GM19397 (cell line): Measurements from ENCODE around the gene ERICH4.

ENCODE experiments used
- ATAC-seq: cut with Tn5 transposase; IDR thresholded peaks from one replicate; pipeline ENCODE4 v1.9.1; 2021; ENCODE audit warnings: mild to moderate bottlenecking, moderate library complexity; ENCODE audit not compliant: unreplicated experiment

The ERICH4 gene

DNA sequence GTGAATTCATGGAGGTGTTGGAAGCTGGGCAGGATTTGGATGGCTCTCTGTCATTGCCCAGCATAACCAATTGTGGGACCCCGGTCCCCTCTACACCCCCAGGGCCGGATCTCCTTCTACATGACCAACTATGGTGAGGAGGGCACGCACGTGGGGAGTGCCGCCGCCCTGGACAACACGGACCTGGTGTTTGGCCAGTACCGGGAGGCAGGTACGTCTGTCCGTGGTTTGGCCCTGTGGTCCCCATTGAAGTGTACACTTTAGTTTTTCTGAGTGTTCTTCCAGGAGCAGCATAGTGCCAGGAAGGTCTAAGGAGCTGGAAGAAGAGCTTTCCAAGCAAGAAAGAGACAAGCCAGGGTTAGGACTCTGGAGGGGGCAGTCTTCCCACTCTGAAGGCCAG lies 29.0 kb upstream of the ERICH4 start:
- no peak for ATAC-seq

DNA sequence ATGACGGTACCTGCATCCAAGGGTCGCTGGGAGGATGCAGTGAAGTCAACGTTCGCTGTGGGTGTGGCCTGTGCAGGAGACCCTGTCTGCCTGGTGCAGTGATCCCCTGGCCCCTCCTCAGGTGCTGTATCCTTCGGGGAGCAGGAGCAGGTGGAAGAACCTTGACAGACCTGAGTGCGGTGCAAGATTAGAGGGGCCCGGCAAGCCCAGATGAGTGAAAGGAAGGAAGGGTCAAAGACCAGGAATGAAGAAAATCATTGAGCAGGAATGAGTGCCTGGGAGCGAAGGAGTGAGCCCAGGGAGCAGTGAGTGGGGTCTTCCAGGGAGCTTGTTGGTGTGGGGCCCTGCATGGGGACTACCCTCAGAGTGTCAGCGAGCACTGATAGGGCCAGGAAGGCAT lies 28.5 kb upstream of the ERICH4 start:
- no peak for ATAC-seq

DNA sequence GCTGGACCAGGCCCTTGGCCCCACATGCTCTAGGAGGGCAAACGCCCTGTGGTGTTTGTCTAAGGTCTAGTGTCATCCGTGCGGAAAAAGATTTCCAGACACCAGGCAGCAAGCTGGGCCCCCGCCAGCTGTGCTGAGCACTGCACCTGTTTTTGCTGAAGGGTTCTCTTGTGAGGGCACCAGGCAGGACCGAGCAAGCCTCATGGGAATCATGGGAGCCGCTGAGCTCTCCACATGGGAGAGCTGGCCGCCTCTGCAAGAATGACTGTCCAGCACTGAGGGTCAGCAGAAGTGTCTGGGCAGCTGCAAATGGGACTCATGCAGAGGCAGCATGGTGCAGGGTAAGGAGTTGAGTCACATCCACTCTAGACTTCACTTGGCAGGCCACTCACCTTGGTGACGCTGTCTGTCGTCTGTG lies 27.8 kb upstream of the ERICH4 start:
- ATAC-seq = no peak

DNA sequence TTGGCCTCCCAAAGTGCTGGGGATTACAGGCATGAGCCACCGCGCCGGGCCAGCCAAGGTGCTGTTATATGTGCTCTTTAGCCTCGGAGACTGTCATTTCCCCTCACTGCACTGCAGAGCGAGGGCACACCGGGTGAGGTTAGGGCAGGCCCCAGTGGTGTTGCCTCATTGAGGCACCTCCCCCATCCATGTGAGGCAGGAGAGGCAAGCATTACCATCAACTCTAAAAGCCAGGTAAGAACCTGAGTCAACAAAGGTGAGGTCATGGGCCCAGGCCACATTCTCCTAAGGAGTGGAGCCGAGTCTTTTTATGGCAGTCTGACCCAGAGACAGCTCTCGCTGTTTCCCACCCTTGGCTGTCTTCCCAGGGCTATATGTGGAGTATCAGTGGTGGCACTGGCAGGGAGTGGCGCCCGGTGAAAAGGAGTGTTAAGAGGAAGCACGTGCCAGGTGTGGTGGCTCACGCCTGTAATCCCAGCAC lies 26.7 kb upstream of the ERICH4 start:
- ATAC-seq = no peak

DNA sequence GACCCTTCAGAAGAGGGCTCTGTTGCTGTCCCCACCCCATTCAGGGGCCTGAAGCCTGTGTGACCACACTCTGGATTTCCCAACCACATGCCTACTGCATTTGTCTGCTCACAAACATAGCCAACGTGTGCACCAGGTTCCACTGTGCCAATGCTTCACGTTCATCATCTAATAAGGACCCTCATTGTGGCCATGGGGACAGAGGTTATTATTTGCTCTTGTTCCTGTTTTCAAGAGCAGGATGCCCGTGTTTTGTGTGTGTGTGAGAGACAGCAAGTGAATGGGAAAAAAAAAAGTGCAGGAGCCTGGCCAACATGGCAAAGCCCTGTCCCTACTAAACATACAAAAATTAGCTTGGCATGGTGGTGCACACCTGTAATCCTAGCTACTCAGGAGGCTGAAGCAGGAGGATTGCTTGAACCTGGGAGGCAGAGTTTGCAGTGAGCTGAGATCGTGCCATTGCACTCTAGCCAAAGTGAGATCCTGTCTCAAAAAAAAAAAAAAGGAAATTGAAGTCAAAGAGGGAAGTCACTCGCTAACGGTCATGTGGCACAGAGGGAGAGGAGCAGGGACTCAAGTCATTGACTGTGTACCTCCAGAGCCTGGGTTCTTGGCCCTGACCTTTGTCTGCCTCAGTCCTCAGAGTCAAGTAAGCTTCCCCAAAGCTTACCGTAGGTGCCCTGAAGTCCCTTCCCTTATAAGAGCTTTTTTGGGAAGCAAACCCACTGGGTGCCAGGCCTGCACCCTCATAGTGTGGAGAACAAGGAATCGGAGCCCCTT lies 22.7 kb upstream of the ERICH4 start:
- no peak for ATAC-seq

DNA sequence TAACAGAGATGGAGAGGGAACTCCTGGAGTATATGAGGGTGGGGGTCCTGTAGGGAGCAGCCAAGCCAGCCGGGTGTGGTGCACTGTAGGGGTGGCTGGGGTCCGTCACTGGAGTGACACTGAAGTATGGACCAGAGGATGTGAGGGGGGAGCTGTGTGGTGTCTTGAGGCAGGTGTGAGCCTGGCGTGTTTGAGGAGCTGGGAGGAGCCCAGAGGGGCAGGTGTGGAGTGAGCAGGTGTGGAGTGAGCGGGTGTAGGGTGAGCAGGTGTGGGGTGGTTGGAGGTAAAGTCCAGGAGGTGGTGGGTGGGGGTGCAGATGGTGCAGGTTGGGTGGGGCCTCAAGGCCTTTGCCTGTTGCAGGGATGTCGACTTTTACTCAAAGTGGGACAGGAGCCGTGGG lies 21.6 kb upstream of the ERICH4 start:
- no peak for ATAC-seq

DNA sequence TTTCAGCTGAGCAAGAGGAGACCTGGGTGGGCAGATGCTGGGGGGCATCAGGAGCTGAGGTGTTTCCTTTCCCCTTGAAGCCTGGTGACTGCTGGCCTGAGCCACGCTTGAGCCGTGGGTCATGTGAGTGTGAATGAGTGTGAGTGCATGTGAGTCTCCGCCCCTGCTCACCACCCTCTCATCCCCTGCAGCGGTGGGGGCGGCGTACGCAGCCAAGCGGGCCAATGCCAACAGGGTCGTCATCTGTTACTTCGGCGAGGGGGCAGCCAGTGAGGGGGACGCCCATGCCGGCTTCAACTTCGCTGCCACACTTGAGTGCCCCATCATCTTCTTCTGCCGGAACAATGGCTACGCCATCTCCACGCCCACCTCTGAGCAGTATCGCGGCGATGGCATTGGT lies 21.0 kb upstream of the ERICH4 start:
- no peak for ATAC-seq

DNA sequence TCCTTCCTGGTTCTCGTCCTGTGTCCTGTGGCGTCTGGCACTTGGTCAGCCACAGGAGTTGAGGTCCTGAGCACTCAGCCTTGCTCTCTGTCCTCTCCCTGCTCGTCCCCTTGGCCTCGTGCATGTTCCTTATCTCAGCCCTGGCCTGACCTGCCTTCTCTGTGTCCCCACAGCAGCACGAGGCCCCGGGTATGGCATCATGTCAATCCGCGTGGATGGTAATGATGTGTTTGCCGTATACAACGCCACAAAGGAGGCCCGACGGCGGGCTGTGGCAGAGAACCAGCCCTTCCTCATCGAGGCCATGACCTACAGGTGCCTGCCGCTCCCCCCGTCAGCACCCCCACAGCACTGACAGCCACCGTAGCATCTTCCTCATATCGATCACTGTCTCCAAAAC lies 20.5 kb upstream of the ERICH4 start:
- ATAC-seq = no peak

DNA sequence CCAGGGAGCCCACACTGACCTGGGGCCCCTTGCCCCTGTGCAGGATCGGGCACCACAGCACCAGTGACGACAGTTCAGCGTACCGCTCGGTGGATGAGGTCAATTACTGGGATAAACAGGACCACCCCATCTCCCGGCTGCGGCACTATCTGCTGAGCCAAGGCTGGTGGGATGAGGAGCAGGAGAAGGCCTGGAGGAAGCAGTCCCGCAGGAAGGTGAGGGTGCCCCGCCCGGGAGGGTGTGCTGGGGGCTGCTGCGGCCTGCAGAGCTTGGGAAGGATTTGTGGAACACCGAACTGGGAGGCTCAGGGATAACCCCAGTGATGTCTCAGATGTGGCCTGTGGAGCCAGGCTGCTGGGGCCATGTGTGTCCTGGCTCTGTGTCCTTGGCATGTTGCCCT lies 20.0 kb upstream of the ERICH4 start:
- ATAC-seq = no peak

DNA sequence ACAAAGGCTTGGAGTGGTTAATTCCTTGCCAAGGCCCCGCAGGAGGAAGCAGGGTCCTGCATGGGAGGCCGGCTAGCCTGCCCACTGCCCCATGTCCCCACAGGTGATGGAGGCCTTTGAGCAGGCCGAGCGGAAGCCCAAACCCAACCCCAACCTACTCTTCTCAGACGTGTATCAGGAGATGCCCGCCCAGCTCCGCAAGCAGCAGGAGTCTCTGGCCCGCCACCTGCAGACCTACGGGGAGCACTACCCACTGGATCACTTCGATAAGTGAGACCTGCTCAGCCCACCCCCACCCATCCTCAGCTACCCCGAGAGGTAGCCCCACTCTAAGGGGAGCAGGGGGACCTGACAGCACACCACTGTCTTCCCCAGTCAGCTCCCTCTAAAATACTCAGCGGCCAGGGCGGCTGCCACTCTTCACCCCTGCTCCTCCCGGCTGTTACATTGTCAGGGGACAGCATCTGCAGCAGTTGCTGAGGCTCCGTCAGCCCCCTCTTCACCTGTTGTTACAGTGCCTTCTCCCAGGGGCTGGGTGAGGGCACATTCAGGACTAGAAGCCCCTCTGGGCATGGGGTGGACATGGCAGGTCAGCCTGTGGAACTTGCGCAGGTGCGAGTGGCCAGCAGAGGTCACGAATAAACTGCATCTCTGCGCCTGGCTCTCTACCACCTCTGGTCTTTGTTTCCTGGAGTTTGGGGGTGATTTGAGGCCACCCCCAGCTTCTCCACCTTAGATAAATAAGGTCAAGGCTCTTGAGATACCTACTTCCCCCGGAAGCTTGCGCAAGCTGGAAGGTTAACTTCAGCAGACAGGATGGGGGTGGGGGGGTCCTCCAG lies 18.4 kb upstream of the ERICH4 start:
- no peak for ATAC-seq

DNA sequence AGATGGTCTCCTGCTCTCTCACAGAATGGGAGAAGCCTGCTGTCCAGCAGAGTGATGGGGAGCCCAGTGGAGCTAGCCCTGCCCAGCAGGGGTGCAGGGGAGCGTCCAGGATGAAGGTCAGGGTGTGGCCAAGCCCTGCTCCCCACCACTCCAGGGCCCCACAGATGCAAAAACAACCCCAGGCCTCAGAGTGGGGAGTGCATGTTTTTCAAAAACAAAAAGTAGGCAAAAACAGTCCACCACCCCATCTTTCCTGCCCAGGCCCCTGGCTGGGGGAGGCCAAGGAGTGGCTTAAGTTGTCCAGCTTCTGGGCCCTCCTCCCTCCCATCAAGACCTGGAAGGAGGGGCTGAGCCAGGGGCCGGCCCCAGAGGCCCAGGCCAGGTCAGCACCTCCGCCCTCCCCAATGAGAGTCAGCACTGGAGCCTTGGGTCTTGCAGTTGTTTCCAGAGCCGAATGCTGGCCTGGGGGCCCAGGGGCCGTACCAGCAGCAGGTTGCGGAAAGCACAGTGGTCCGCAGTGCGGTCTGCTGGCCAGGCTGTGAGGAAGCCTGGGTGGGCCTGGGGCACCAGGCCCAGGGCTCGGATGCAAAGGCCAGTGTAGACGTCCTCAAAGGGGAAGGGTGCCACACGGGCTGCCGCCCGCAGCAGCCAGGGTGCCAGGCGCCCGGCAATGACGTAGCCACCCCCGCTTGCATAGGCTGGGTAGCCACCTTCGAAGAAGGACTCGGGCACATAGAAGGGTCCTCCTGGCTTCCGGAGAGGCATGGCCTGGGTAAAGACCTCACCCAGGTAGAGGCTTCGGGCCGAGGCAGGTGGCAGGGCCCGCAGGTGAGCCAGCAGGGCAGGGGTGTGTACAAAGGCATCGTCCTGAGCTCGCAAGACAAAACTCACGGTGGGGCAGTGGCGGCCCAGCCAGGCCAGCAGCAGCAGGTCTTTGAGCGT lies 17.5 kb upstream of the ERICH4 start:
- ATAC-seq = no peak

DNA sequence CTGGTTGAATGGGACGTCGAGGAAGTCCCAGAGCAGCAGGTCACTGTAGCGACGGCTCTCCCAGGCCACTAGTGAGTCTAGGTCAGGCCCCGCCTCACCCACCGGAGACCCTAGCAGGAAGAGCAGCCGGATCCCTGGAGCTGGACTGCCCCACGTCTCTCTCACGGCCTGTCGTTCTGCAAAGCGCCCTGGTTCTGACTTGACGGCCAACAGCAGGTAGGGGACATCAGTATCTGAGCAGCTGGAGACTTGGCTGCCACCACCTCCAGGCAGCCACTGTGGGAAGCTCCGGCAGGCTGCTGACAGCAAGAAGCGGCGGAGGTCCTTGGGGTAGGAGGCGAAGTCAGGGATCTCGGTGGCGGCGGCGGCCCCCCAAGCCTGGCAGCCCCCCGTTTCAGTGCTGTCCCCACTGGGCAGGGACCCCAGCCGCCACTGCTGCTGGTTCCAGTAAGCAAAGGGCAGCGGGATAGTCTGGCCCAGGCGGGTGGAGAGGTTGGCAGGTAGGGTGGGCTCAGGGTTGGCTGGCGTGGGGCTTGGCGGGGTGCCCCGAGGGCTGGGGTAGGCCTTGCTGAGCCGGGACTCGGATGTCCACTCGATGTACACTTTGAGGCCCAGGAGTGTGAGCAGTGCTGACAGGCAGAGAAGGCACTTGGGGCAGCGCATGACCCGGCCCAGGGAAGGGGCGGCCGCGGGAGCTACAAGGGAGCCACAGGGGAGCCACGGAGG lies 16.7 kb upstream of the ERICH4 start:
- no peak for ATAC-seq

DNA sequence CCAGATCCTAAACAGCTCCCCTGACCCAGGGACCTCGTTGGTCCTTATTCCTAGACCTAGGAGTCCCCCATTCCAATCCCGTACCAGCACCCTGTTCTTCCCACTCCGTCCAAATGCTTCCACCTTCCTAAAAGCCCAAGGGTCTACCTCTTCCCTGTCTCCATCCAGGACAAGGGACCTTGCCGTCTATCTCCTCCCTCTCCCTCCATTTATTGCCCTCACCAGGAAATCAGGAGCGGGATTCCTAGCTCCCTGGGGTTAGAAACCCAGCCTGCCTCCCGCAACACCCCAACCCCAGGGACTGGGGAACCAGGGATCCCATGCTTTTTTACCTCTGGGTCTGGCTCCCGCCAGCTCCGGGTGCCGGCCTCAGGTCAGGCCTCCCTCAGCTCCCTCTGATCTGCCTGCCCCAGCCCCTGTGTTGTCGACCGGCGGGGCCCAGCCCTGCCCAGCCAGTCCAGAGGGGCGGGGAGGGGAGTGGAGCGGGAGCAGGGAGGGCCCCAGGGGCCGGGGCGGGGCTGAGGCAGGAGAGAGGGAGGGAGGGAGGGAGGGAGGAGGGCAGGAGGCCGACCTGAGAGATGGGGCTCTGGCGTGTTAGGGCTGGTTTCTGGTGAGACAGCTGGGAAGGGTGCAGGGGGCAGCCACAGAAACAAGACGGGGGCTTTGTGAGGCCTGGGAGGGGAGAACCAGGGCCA lies 15.9 kb upstream of the ERICH4 start, which contains the start of gene B3GNT8:
Gene B3GNT8 (minus strand): TSS at position 423 of the 695 bp plus-strand sequence. CDS start 596 bp downstream, outside the sequence.
- no peak for ATAC-seq

DNA sequence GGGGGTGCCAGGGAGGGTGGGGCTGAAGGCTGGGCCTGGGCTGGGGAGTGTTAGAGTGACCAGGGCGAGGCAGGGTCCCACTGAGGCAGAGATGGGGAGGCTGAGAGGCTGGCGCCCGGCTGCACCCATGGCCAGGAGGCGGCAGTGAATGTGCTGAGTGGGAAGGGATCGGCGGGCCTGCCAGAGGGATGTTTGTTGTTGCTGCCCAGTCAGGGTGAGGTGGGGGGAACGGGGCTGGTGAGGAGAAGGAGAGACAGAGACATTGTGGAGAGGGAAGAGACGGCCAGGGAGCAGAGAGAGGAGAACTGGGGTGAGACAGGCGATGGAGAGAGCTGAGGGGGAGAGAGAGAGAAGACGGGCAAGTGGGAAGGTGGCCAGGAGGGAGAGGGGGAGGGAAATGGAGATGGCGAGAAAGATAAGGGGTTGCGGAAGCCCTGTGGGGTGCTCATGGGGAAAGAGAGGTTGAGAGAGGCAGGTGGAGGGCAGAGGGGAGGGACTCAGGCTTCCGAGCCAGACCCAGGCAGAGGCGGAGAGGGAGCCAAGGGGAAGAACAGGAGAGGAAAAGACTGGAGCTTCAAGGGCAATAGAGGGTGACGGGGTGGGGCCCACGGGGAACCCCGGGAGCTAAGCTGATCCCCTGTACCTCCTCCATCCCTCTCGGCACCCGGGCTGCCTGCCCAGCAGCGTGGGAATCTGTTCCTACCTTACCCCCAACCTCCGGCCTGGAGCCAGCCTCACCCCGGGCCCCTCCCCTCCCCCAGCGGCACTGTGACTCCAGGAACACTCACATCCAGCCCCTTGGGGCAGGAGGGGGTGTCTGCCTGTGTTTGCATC lies 15.1 kb upstream of the ERICH4 start:
- ATAC-seq = no peak

DNA sequence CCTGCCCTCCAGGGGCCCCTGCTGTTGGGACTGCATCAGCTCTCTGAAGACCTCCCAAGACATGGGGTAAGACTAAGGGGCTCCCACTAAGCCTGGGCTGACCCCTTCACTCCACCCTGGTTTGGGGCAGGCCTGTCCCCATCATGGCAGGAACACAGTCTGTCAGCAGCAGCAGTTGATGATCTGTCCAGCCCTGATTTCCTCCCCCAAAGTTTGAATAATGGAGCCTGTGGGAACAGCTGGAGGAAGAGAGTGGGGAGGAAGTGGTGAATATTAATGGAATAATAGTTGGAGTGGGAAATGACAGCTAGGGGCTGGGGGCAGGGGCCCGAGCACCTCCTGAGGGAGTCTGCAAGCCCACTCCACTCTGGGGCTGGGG lies 14.5 kb upstream of the ERICH4 start:
- ATAC-seq = no peak

DNA sequence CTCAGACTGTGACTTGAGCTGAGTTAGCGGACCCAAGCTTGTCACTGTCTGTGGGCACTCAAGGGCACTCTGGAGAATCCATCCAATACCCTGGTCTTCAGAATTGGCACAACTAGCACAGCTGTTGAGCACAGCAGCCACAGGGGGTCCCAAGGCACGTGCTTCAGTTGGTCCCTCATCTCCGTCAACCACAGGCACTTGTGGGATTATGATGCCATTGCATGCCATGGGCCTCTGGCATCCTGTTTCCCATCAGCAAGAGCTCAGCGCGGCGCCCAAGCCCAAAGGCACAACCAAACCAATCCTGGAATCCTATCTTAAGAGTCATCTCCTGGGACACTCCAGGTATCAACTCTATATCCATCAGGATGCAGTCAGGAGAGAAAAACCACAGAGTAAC lies 12.0 kb upstream of the ERICH4 start:
- ATAC-seq = no peak

DNA sequence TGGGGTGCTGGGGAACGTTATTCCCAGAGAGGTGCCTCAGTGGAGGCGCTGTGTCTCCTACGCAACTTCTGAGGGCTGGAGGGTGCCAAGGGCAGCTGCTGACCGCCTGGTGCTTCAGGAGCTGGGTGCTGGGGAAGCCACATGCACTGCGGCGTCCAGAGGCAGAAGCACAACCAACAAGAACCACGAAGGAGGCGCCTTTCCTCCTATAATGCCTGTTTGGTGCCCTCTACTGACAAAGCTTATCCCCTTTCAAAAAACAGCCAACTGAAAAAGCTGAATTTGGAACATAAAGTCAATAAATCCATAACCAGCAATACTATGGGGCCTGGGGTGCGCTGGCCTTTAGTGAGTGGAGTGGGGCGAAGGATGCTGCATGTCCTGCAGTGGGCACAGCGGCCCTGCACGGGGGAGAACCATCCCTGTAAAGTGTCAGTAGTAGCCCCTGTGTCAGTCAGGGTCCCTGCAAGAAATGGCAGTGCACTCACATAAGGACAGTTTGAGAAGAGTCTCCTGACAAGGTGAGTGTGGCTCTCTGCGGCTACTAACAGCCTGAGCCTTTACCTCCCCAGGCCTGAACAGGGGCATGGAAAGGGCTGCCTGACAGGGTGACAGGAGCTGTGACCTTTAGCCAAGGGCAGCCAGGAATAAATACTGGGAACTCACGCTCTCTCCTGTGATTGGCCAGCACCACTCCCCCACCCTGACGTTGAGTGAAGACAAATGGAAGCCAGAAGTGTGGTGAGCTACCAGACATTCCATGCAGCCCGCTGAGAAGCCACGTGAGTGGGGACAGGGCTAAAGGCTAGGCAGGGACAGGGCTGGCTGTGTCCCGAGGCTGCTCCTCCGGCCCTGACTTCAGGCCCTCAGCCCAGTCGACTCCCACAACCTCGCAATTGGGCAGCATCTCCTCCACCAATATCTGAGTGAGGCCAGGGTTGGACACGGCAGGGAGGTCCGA lies 11.2 kb upstream of the ERICH4 start:
- no peak for ATAC-seq

DNA sequence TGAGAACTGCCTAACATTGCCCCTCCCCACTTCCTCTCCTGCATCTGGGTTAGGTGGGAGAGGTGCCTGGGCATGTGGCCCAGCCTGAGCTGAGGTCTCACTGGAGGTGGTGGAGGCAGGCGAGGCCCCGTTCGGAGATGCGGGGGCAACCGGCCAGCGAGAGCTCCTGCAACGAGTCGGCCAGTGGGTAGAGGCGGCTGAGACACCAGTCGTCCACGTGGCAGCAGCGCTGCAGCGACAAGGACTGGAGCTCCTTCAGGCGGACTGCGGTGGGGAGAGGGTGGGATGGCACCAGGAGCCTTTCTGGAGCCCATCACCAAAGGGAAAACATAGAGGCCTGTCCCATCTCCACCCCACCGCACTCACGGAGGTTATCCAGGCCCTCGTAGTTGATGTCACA lies 9.8 kb upstream of the ERICH4 start:
- ATAC-seq = no peak
